GM12873 (cell line): ENCODE measurements around the gene TTLL3.

ENCODE experiments used
- CTCF ChIP-seq: IDR thresholded peaks from 2 replicates; pipeline ENCODE4 v1.5.1; 2012; ENCODE audit warnings: low read depth, mild to moderate bottlenecking, moderate library complexity, low read length, control low read depth; ENCODE audit not compliant: insufficient read depth; ENCODE audit errors: missing control alignments

The TTLL3 gene

GRCh38 chr3:9768141-9768775 is 41.8 kb upstream of the TTLL3 start:
- no peak for TF ChIP-seq CTCF

DNA sequence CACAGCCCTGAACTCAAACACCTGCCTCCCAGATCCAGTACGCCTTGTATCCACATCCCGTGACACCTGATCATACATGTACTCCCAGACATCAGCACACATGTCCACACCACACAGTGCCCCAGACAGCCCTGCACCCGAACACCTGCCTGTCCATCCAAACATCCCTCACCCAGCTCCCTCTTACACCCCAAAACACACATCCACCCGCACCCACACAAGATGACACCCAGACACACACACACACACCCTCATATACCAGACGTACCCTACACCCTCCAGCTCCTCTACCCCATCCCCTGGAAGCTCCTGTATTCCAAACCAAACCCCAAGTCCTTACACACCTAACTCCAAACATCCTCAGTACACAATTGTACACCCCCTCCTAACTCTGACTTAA is 41.0 kb upstream of the TTLL3 start:
- no peak for TF ChIP-seq CTCF

DNA sequence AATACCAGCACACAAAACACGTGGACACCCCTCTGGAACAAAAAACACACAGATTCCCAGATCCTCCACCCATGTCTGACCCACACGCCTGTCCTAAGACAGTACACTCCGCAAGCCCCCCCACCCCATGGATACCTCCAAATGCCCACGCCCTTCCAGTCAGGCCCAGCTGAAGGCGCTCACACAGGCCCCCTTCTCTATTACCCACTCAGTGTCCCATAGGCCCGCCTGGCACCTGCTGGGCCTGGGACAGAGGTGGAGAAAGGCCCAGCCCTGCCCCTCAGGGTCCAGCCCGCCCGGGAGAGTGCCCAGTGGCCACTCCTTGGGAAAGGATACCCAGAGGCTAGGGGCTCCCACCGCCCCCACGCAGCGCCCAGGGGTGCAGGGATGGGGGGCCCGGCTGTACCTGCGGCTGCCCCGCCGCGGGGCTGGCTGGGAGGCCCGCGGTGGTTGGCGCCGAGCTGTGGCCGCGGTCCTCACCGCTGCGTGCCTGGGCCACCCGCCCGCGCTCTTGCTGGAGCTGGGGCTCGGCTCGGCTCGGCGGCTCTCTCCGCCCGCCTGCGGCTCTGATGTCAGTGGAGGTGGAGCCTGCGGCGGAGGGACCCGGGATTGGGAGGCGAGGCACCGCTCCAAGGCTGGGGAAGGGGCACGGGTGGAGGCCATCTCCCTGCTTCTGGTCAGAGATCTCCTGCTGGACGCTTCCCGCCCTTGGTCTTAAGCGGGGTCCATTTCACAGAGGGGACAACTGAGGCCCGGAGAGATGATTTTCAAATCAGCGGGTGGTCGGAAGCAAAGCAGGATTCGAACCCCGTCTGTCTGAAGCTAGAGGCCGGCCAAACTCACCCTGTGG is 40.4 kb upstream of the TTLL3 start, which contains the start of gene CAMK1:
TSS of gene CAMK1 (minus strand) at position 522 of the 850 bp plus-strand sequence. CDS start 2,198 bp downstream, outside the sequence.
- TF ChIP-seq CTCF = no peak

DNA sequence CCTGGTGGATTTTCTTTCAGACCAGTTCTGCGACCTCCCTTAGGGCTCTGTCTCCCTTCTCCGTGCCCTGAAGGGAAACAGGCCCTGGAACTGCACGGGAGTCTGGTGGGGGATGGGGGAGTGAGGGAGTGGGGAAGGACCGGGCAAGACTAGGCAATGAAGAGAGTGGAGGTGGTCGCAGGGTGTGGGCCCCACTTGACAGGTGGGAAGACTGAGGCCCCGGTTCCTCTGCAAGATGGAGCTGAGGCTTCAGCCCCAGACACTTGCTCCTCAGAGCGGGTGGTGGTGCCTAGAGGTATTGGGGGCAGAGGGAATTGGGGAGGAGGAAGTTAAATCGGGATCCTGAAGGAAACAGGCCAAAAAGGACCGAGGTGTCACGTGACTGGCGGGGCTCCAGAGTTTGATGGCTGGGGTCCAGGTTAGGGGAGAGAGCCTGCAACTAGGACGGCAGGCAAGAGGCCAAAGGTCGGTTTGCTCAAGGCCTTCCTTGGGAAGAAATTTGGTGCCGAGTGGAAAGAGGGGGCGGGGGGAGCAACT is 39.7 kb upstream of the TTLL3 start:
- no peak for TF ChIP-seq CTCF

DNA sequence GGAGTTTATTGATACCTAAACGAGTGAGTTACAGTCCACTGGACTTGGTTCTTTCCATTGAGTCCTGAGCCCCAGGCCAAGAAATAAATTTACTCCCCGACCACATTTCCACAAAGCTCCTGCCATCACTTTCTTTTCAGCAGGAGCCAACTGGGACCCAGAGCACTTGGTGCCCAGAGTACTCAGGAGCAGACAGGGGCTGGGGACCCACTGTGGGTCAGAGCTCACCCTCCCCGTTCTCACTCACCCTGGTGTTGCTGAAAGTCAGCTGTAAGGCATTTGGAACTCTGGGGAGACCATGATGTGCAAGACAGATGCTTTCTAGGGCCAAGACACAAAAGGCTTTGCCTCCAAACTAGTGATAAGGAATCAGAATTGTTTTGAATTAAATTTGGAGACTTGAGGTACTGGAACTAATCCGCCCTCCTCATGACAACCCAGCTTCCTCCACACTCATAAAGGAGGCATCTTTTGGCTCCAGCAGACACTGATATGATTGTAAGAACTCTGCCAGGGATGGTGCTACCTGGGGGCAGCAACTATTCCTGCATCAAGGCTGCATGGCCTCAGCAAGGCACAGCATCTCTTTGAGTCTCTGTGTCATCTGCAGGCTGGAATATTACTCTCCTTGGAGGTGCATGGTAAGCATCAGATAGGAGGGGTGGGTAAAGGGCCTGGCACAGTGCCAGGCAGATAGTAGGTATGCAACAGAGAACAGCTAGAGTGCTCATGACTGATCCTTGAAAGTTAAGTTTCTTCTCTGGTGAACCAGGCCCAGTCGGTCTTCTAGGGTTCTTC is 33.0 kb upstream of the TTLL3 start:
- TF ChIP-seq CTCF = no peak

DNA sequence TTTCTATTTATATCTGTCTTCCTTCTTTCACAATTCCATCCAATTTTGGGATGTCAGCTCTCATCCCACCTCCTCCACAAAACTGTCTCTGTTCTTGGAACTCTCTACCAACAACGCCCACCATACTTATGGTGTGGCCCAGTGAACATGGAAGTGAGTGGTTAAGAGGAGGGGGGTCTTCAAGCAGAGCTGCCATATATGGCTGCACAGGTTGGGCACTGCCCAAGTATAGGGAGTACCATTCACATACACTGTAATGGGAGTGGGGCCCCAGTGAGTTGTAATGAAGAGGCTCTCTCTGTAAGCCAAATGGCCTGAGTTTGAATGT is 32.4 kb upstream of the TTLL3 start:
- no peak for TF ChIP-seq CTCF
